Activated naive CD4-positive, alpha-beta T cell treated with anti-CD3 and anti-CD28 coated beads, Interleukin-2, amount 10 ng/mL, durations not matched to agents 7 days and 5 days (primary cell): ENCODE results near the gene PSMG3.

Experiments
- CTCF ChIA-PET: fragments of 350-600 bp; sonication (Branson Sonifier 250); formaldehyde crosslinking; loops from one replicate; lab custom pipeline; 2021; ENCODE audit warnings: antibody characterized with exemption; lab: Charles Lee
- DNase-seq: peaks from one replicate; pipeline ENCODE4 v3.0.0-alpha.2; 2020
- H3K27ac Mint-ChIP-seq: one replicate; pipeline ENCODE4 v1.8.0; 2021; ENCODE audit warnings: mild to moderate bottlenecking, moderate library complexity, mixed read lengths
- H3K27me3 Mint-ChIP-seq: one replicate; pipeline ENCODE4 v1.8.0; 2021; ENCODE audit warnings: mild to moderate bottlenecking, mixed read lengths
- H3K36me3 Mint-ChIP-seq: one replicate; pipeline ENCODE4 v1.8.0; 2021; ENCODE audit warnings: mixed read lengths
- H3K4me1 Mint-ChIP-seq: one replicate; pipeline ENCODE4 v1.8.0; 2021; ENCODE audit warnings: mixed read lengths
- H3K4me3 Mint-ChIP-seq: one replicate; pipeline ENCODE4 v1.8.0; 2021; ENCODE audit warnings: mild to moderate bottlenecking, moderate library complexity, mixed read lengths
- H3K9me3 Mint-ChIP-seq: one replicate; pipeline ENCODE4 v1.8.0; 2021; ENCODE audit warnings: mixed read lengths

PSMG3 gene, protein sequence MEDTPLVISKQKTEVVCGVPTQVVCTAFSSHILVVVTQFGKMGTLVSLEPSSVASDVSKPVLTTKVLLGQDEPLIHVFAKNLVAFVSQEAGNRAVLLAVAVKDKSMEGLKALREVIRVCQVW

DNA sequence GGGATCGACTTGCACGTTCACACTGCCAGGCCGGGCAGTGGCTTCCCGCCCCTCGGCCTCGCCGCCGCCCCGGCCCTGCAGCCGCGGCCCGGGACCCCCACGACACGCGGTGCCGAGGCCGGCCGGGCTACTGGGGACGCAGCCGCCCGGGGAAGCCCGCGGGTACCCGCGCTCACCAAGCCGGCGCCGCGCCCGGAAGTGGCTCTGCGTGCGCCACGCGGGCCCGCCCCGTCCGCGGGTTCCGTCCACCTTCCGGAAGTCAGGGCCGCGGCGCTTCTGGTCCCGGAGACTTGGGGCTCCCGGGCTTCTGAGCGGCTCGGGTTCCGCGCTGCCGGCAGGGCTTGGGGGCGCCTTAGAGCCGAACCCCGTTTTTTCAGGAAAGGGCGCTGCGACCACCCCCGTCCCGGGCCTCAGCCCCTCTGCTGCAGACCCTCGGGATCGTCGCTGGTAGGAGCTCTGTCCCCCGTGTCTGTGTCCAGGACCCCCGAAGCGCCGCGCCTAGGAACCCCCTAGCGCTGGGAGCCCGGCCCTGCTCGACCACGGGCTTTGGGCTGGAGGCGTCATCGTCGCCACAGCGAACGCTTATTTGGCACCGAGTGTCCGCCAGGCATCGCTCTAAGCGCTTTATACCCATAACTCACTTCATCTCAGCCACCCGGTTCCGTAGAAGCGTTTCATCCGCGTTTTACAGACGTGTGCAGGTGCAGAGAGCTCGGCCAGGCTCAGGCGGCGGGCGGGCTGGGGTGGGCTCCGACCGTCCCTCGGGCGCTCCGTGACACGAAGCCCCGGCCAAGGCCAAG is at the start of gene PSMG3:
Gene PSMG3, minus strand, starts transcription at position 200 of the 800 bp plus-strand sequence. CDS start 693 bp downstream, outside the sequence.
- CTCF ChIA-PET: interaction anchor here (0.6 to 1.5 kb wide), 6 partner anchors 9 to 640 kb away, joined by 3 to 5 read pairs (median 4); partner anchors contain the start of gene TMEM184A
- no peaks in the 10 kb centered on the region for H3K27me3 Mint-ChIP-seq
- DNase-seq: peak; percentile 92
- H3K4me1 Mint-ChIP-seq: peaks cover 39% of the 10 kb centered on the region
- peak within 1 kb of the TSS; percentile 88 for H3K4me3 Mint-ChIP-seq
- peak within 1 kb of the TSS; percentile 92 for H3K27ac Mint-ChIP-seq
- no peaks in the 10 kb centered on the region for H3K9me3 Mint-ChIP-seq
- peaks cover 17% of the 10 kb centered on the region for H3K36me3 Mint-ChIP-seq

DNA sequence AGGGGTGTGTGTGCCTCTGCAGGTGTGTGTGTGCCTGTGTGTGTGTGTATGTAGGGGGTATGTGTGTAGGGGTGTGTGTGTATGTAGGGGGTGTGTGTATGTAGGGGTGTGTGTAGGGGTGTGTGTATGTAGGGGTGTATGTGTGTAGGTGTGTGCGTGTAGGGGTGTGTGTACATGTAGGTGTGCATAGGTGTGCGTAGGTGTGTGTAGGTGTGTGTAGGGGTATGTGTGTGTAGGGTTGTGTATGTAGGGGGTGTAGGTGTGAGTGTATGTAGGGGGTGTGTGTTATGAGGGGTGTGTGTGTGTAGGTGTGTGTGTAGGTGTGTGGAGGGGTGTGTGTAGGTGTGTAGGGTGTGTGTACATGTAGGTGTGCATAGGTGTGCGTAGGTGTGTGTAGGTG is 48.6 kb upstream of the PSMG3 start:
- Mint-ChIP-seq H3K27me3 (peaks cover 21% of the 10 kb centered on the region), H3K36me3 (no peaks in the 10 kb centered on the region), H3K4me3 (no peak overlapping the region), H3K27ac (no peak overlapping the region), H3K9me3 (peaks cover 14% of the 10 kb centered on the region), H3K4me1 (no peaks in the 10 kb centered on the region)
- CTCF ChIA-PET: no interaction called here
- DNase-seq: no peak

DNA sequence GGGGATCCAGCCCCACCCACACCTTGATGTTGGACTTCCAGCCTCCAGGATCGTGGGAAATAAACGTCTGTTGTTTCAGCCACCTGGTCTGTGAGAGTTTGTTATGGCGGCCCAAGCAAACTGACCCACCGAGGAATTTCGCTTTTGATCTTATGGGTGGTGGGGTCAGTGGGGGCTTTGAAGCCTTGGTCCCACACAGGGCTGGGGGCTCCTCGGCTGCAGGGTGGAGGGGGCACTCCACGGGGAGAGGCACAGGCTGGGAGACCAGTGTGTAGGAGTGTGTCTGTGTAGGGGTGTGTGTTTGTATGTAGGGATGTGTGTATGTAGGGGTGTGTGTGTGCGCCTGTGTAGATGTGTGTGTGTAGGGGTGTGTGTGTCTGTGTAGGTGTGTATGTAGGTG is 48.1 kb upstream of the PSMG3 start:
- Mint-ChIP-seq H3K9me3 (peaks cover 14% of the 10 kb centered on the region), H3K36me3 (no peaks in the 10 kb centered on the region), H3K27me3 (peaks cover 21% of the 10 kb centered on the region), H3K4me3 (no peak overlapping the region), H3K4me1 (no peaks in the 10 kb centered on the region), H3K27ac (no peak overlapping the region)
- DNase-seq: no peak
- CTCF ChIA-PET: no interaction called here

GRCh38 chr7:1616741-1617140 is 46.9 kb upstream of the PSMG3 start:
- no peaks in the 10 kb centered on the region for H3K4me1 Mint-ChIP-seq
- no peak overlapping the region for H3K4me3 Mint-ChIP-seq
- H3K36me3 Mint-ChIP-seq: no peaks in the 10 kb centered on the region
- H3K9me3 Mint-ChIP-seq: peaks cover 14% of the 10 kb centered on the region
- no peak overlapping the region for H3K27ac Mint-ChIP-seq
- H3K27me3 Mint-ChIP-seq: peaks cover 21% of the 10 kb centered on the region
- CTCF ChIA-PET: no interaction called here
- no peak for DNase-seq

GRCh38 chr7:1611708-1612241 is 41.9 kb upstream of the PSMG3 start:
- Mint-ChIP-seq H3K4me1 (no peaks in the 10 kb centered on the region), H3K36me3 (no peaks in the 10 kb centered on the region)

GRCh38 chr7:1610678-1611302 is 41.0 kb upstream of the PSMG3 start:
- H3K27me3 Mint-ChIP-seq: peaks cover 15% of the 10 kb centered on the region
- no peaks in the 10 kb centered on the region for H3K36me3 Mint-ChIP-seq
- no peak overlapping the region for H3K27ac Mint-ChIP-seq
- CTCF ChIA-PET: no interaction called here
- no peak for DNase-seq
- no peaks in the 10 kb centered on the region for H3K9me3 Mint-ChIP-seq
- no peak overlapping the region for H3K4me3 Mint-ChIP-seq
- no peaks in the 10 kb centered on the region for H3K4me1 Mint-ChIP-seq

More at GRCh38 chr7:1611708-1612241, 41.9 kb upstream of the PSMG3 start:
- H3K27me3 Mint-ChIP-seq: peaks cover 12% of the 10 kb centered on the region
- CTCF ChIA-PET: interaction anchor here (0.6 kb wide), 1 partner anchor 416 kb away, joined by 3 read pairs; no protein-coding TSS in a partner anchor
- no peak overlapping the region for H3K4me3 Mint-ChIP-seq
- DNase-seq: no peak
- H3K9me3 Mint-ChIP-seq: no peaks in the 10 kb centered on the region
- no peak overlapping the region for H3K27ac Mint-ChIP-seq

DNA sequence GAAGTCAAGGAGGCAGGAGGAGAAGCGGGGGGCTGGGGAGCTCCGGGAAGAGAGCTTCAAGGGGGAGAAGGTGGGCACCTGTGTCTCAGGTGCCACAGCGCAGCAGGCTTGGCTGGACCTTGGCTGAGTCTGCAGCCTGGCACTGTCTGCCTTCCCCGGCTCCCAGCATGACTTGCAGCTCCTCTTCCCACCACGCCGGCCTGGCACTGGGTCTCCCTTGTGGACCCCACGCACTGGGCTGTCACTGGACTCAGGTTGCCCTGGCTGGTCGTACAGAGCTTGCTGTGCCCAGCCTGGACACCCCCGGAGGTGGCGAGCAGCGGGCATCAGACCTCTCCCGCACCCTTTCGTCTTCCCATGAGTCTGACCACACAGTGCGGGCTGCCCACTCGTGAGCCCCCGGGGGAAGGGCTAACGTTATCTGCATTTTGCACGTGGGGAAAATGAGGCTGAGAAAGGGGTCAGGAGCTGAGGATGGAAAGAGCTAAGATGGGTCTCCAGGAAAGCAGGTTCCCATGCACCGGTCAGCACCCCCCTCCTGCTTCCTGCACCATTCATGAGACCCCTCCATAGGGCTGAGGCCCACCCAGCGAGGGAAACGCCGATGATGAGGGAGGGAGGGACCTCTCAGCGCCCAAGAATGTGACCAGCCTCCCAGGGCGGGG is 40.3 kb upstream of the PSMG3 start:
- Mint-ChIP-seq H3K27ac (no peak overlapping the region), H3K36me3 (no peaks in the 10 kb centered on the region), H3K4me3 (no peak overlapping the region)

DNA sequence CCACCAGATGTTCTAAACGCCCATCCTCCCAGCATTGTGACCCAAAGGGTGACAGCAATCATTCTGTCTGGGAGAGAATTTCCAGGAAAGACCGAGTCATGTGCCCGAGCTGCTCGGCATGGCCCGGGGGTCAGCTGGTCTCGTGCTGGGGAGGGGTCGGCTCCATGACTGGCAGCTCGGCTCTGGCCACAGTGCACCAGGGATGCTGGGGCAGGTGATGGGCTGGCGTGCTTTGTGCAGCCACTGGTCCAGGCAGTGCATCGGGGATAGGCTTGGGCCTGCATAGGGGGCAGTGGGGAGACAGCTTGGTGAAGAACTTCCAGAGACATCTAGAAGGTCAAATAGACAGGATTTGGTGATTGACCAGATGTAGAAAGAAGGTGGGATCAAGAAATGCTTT is 39.2 kb upstream of the PSMG3 start:
- Mint-ChIP-seq H3K4me3 (no peak overlapping the region), H3K36me3 (no peaks in the 10 kb centered on the region), H3K27ac (no peak overlapping the region), H3K4me1 (no peaks in the 10 kb centered on the region), H3K9me3 (no peaks in the 10 kb centered on the region), H3K27me3 (peaks cover 17% of the 10 kb centered on the region)
- DNase-seq: no peak
- CTCF ChIA-PET: no interaction called here

More for the DNA sequence above, 40.3 kb upstream of the PSMG3 start:
- H3K27me3 Mint-ChIP-seq: peaks cover 21% of the 10 kb centered on the region
- H3K4me1 Mint-ChIP-seq: no peaks in the 10 kb centered on the region
- no peaks in the 10 kb centered on the region for H3K9me3 Mint-ChIP-seq
- CTCF ChIA-PET: no interaction called here
- DNase-seq: no peak

DNA sequence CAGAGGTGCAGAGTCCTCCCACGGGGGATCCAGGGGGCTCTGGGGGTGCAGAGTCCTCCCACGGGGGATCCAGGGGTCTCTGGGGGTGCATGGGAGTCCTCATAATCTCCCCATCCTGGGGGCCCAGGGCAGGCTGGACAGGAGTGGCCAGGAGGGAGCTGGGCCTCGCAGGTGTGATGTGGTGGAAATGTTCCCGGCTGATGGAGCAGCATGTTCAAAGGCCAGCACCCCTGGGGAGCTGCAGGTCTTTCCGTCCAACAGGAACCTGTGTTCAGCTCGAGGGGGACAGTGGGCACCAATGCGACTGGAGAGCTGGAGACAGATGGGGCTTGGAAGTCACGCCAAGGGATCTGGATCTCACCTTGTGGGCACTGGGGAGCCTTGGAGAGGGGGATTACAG is 38.5 kb upstream of the PSMG3 start:
- Mint-ChIP-seq H3K36me3 (no peaks in the 10 kb centered on the region), H3K9me3 (no peaks in the 10 kb centered on the region)
- CTCF ChIA-PET: no interaction called here

DNA sequence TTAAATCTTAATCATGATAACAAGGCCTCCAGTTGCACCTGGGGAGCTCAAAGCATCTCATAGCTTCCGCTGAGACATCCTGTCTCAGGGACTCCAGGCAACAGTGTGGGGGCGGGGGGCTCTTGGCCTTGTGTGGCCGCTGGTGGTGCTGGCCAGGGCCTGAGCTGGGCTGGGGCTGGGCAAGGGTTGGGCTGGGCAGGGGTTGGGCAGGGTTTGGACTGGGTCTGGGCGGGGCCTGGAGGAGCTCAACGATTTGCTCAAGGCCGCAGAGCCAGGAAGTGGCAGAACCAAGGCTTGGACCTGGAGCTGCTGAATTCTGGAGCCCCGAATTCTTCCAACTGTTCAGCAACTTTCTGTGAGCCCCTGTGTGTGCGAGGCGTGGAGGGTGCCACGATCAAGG is 37.9 kb upstream of the PSMG3 start:
- Mint-ChIP-seq H3K27ac (no peak overlapping the region), H3K36me3 (no peaks in the 10 kb centered on the region), H3K4me3 (no peak overlapping the region), H3K9me3 (no peaks in the 10 kb centered on the region), H3K27me3 (peaks cover 23% of the 10 kb centered on the region), H3K4me1 (no peaks in the 10 kb centered on the region)
- DNase-seq: no peak
- CTCF ChIA-PET: no interaction called here

More for the DNA sequence above, 38.5 kb upstream of the PSMG3 start:
- H3K4me1 Mint-ChIP-seq: no peaks in the 10 kb centered on the region
- H3K27me3 Mint-ChIP-seq: peaks cover 22% of the 10 kb centered on the region
- no peak for DNase-seq
- H3K27ac Mint-ChIP-seq: no peak overlapping the region
- no peak overlapping the region for H3K4me3 Mint-ChIP-seq

DNA sequence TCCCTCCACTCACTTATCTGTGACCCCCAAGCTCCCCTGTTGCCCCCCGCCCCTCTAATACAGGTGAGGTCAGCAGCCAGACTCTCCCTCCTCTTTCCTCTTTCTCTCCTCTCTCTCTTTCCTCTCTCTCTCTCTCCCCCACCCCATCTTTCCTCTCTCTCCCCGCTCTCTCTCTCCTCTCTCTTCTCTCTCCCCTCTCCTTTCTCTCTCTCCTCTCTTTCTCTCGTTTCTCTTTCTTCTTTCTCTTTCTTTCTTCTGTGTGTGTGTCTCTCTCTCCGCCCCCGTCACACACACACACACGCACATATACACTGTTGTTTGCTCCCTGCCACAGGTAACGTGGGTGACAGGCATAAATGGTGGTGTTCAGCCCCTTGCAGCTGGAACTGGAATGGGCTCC is 37.2 kb upstream of the PSMG3 start:
- Mint-ChIP-seq H3K4me3 (no peak overlapping the region), H3K36me3 (no peaks in the 10 kb centered on the region), H3K27me3 (peaks cover 23% of the 10 kb centered on the region), H3K27ac (no peak overlapping the region), H3K9me3 (no peaks in the 10 kb centered on the region), H3K4me1 (no peaks in the 10 kb centered on the region)
- DNase-seq: no peak
- CTCF ChIA-PET: no interaction called here

GRCh38 chr7:1604383-1604782 is 34.6 kb upstream of the PSMG3 start:
- no peak overlapping the region for H3K4me3 Mint-ChIP-seq
- peaks cover 23% of the 10 kb centered on the region for H3K27me3 Mint-ChIP-seq
- H3K36me3 Mint-ChIP-seq: no peaks in the 10 kb centered on the region
- DNase-seq: no peak
- no peak overlapping the region for H3K27ac Mint-ChIP-seq
- H3K4me1 Mint-ChIP-seq: no peaks in the 10 kb centered on the region
- CTCF ChIA-PET: no interaction called here
- H3K9me3 Mint-ChIP-seq: no peaks in the 10 kb centered on the region

DNA sequence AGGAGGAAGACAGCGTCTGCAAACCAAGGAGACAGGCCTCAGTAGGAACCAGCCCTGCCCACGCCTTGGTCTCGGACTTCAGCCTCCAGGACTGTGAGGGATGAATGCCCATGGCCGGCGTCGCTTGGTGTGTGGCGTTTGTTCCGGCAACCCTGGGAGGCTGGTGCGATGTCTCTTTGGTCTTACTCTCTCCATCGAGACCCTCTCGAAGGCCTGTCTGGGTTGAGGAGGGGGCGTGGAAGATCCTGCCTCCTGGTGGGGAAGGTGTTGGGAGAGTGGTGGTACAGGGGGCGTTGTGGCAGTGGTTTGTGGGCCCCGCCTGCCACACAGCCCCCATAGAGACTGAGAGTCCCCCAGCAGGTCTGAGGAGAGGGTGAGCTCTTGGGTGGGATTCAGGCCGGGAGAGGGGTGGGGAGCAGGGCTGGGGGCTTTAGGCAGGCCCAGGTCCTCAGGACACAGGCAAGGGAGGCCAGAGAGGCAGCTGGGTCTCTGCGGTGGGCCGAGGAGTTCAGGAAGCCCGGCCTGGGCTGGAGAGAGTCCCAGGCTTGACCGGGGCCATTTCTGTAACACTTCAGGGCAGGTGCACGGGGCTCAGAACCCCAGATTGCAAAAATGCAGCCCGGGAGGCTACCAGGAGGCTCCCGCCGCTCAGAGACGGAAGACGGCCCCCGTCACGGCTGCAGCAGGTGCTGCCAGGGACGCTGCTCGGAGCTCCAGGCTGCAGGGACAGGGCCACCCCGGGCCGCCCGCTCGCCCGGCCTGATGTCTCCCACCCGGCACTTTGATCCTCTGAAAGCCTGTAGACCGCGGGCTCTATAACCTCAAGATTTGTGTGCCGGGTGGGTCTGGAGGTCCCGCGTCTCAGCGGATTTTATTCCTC is 33.8 kb upstream of the PSMG3 start:
- CTCF ChIA-PET: no interaction called here
- H3K27me3 Mint-ChIP-seq: peaks cover 23% of the 10 kb centered on the region
- H3K27ac Mint-ChIP-seq: no peak overlapping the region
- no peak overlapping the region for H3K4me3 Mint-ChIP-seq
- H3K9me3 Mint-ChIP-seq: peaks cover under 1% of the 10 kb centered on the region
- H3K36me3 Mint-ChIP-seq: no peaks in the 10 kb centered on the region
- no peaks in the 10 kb centered on the region for H3K4me1 Mint-ChIP-seq
- no peak for DNase-seq
